HepG2 (cell line): ENCODE data around the gene DAB2IP. TPM values are rescaled to one million over a fixed set of nuclear protein-coding genes. Genes with fewer than 3 reads are reported as not detected.
A peak's percentile ranks its signal among the peaks of the same experiment; 100 is the strongest.

Source experiments
- CBX1 ChIP-seq: IDR thresholded peaks from one replicate; pipeline ENCODE4 v1.6.1; 2016; ENCODE audit warnings: antibody characterized with exemption, low read depth
- EHMT2 ChIP-seq: fragments of 200-600 bp; sonication (generic); IDR thresholded peaks from 2 replicates; pipeline ENCODE4 v1.7.0; 2017; ENCODE audit warnings: antibody characterized with exemption, low read depth, low read length, borderline replicate concordance
- HHEX ChIP-seq: IDR thresholded peaks from 2 replicates; pipeline ENCODE4 v1.6.1; 2016; ENCODE audit warnings: control low read depth
- IRF2 ChIP-seq: IDR thresholded peaks from 2 replicates; pipeline ENCODE4 v1.6.1; 2018; ENCODE audit warnings: missing genetic modification reagents, missing compliant biosample characterization
- MYNN ChIP-seq: sonication (generic); formaldehyde crosslinking; IDR thresholded peaks from 2 replicates; pipeline ENCODE4 v1.4.0; 2020; ENCODE audit warnings: mild to moderate bottlenecking, low read depth, missing genetic modification reagents
- PAX8 ChIP-seq: sonication (generic); formaldehyde crosslinking; IDR thresholded peaks from 2 replicates; pipeline ENCODE4 v1.8.0; 2022; ENCODE audit warnings: mild to moderate bottlenecking, missing genetic modification reagents, borderline replicate concordance
- PCBP2 ChIP-seq: fragments of 200-400 bp; formaldehyde crosslinking; optimal IDR thresholded peaks from 2 replicates; pipeline ENCODE3; 2018; ENCODE audit warnings: low read length, low read depth; ENCODE audit not compliant: poor library complexity, severe bottlenecking
- RCOR2 ChIP-seq: IDR thresholded peaks from 2 replicates; pipeline ENCODE4 v1.6.1; 2016; ENCODE audit warnings: missing biosample characterization, missing genetic modification reagents
- USF2 ChIP-seq, 2 experiments: sonication (generic) in 1 of 2; formaldehyde crosslinking in 1 of 2; IDR thresholded peaks; 2 replicates each; pipeline versions ENCODE4 v1.5.1 to v1.6.1; 2011 to 2020; ENCODE audit warnings: borderline replicate concordance in 1 of 2, low read depth in 1 of 2, low read length in 1 of 2, mild to moderate bottlenecking in 1 of 2, missing genetic modification reagents in 1 of 2, moderate library complexity in 1 of 2
- ZNF121 ChIP-seq: sonication (generic); formaldehyde crosslinking; IDR thresholded peaks from 2 replicates; pipeline ENCODE4 v1.5.0; 2020; ENCODE audit warnings: mild to moderate bottlenecking, missing genetic modification reagents
- ZNF354B ChIP-seq: sonication (generic); formaldehyde crosslinking; IDR thresholded peaks from 2 replicates; pipeline ENCODE4 v1.8.0; 2022; ENCODE audit warnings: mild to moderate bottlenecking, missing genetic modification reagents
- ZNF784 ChIP-seq: sonication (generic); formaldehyde crosslinking; IDR thresholded peaks from 2 replicates; pipeline ENCODE4 v1.5.1; 2020; ENCODE audit warnings: missing genetic modification reagents, mild to moderate bottlenecking, borderline replicate concordance
- ZNF883 ChIP-seq: sonication (generic); formaldehyde crosslinking; IDR thresholded peaks from 2 replicates; pipeline ENCODE4 v1.5.1; 2020; ENCODE audit warnings: mild to moderate bottlenecking, missing genetic modification reagents; ENCODE audit errors: not compliant biosample characterization
- ZXDC ChIP-seq: sonication (generic); formaldehyde crosslinking; IDR thresholded peaks from 2 replicates; pipeline ENCODE4 v1.5.0; 2020; ENCODE audit warnings: mild to moderate bottlenecking, missing genetic modification reagents
- polyA plus RNA-seq, 8 experiments: library from polyadenylated mRNA; depleted of rRNA in 3 of 8; stranded (reverse) in 7 of 8; unstranded in 1 of 8; fragments of >200 nt; fragmentation: Illumina TruSeq in 4 of 8; extraction: Trizol in 4 of 8; gene quantifications; 2 replicates each; pipeline versions ENCODE4 v1.2.1 to v1.2.3, GENCODE V29; 2011 to 2016; ENCODE audit warnings: low read depth in 4 of 8, missing spikeins in 1 of 8, mixed read lengths in 1 of 8; ENCODE audit not compliant: insufficient read depth in 1 of 8
- total RNA-seq, 5 experiments: library from RNA; depleted of rRNA; stranded (reverse); fragments of >200 nt; fragmentation: Illumina TruSeq; extraction: Trizol; gene quantifications; 2 replicates each; pipeline ENCODE4 v1.2.3, GENCODE V29; 2016; ENCODE audit warnings: low read depth in 1 of 5
- TF ChIP-seq, protein P1 (sequence below): sonication (generic); formaldehyde crosslinking; IDR thresholded peaks from 2 replicates; pipeline ENCODE4 v1.4.0; 2020; ENCODE audit warnings: low read depth, mild to moderate bottlenecking, missing genetic modification reagents
- TF ChIP-seq, protein P2 (sequence below): sonication (generic); formaldehyde crosslinking; IDR thresholded peaks from 2 replicates; pipeline ENCODE4 v1.8.0; 2022; ENCODE audit warnings: mild to moderate bottlenecking, missing genetic modification reagents, moderate library complexity

The DAB2IP gene
- total and polyA plus RNA-seq, 2 of the 13 experiments (the other 11 are each of a cell fraction or from before 2014, with no cell fraction given): 25.3 to 37.9 TPM

GRCh38 chr9:121609822-121610637, 41.4 kb upstream of the DAB2IP start (continued):
- no peak for TF ChIP-seq USF2 (IDR thresholded peaks at IDR 0.05; ENCODE audit: low read depth, low read length)
- TF ChIP-seq USF2 (CRISPR knock-in tag; IDR thresholded peaks at IDR 0.05; ENCODE audit: borderline replicate concordance): no peak
- TF ChIP-seq PCBP2: no peak
- TF ChIP-seq, protein P1, sequence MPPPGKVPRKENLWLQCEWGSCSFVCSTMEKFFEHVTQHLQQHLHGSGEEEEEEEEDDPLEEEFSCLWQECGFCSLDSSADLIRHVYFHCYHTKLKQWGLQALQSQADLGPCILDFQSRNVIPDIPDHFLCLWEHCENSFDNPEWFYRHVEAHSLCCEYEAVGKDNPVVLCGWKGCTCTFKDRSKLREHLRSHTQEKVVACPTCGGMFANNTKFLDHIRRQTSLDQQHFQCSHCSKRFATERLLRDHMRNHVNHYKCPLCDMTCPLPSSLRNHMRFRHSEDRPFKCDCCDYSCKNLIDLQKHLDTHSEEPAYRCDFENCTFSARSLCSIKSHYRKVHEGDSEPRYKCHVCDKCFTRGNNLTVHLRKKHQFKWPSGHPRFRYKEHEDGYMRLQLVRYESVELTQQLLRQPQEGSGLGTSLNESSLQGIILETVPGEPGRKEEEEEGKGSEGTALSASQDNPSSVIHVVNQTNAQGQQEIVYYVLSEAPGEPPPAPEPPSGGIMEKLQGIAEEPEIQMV: no peak; the same call in 1 of the 2 replicates
- no peak for TF ChIP-seq ZNF121
- peak; percentile 80 for TF ChIP-seq RCOR2 (CRISPR knock-in tag)
- TF ChIP-seq PAX8: no peak
- no peak for TF ChIP-seq ZNF354B (CRISPR knock-in tag)
- TF ChIP-seq ZNF784 (CRISPR knock-in tag): no peak
- TF ChIP-seq EHMT2: no peak
- no peak for TF ChIP-seq ZNF883 (CRISPR knock-in tag)
- peak; percentile 54 for TF ChIP-seq CBX1
- no peak for TF ChIP-seq ZXDC (CRISPR knock-in tag)
- TF ChIP-seq IRF2 (CRISPR knock-in tag): 0 out of 2 replicates have a peak, but pooled peaks have one; percentile 23
- TF ChIP-seq, protein P2, sequence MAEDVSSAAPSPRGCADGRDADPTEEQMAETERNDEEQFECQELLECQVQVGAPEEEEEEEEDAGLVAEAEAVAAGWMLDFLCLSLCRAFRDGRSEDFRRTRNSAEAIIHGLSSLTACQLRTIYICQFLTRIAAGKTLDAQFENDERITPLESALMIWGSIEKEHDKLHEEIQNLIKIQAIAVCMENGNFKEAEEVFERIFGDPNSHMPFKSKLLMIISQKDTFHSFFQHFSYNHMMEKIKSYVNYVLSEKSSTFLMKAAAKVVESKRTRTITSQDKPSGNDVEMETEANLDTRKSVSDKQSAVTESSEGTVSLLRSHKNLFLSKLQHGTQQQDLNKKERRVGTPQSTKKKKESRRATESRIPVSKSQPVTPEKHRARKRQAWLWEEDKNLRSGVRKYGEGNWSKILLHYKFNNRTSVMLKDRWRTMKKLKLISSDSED (CRISPR knock-in tag): no peak
- no peak for TF ChIP-seq HHEX (CRISPR knock-in tag)
- no peak for TF ChIP-seq MYNN (CRISPR knock-in tag)
